Activated CD4-positive, CD25-positive, alpha-beta regulatory T cell (primary cell): ENCODE results near the gene NIN.
"Not testable (repeated sequence)": the region's sequence is repeated elsewhere in the genome, so short reads cannot be mapped to it uniquely, and the experiment has no call there.

Experiments
- DNase-seq, 4 experiments: peaks; one replicate each; lab custom pipeline; 2025; lab: John Stamatoyannopoulos, UW

NIN gene

GRCh38 chr14:50717811-50718210 lies 113.2 kb downstream of the NIN start:
- no peak for DNase-seq

- no peak for DNase-seq
Measured at GRCh38 chr14:50714450-50715073, 116.4 kb downstream of the NIN start.

- DNase-seq: no peak
Measured at GRCh38 chr14:50711043-50711442, 119.9 kb downstream of the NIN start.

GRCh38 chr14:50705026-50705593 lies 125.9 kb downstream of the NIN start:
- DNase-seq: no peak

GRCh38 chr14:50704454-50705010 lies 126.4 kb downstream of the NIN start:
- no peak for DNase-seq

GRCh38 chr14:50697659-50698290 lies 133.2 kb downstream of the NIN start:
- DNase-seq: no peak

GRCh38 chr14:50694260-50694659 lies 136.7 kb downstream of the NIN start:
- DNase-seq: not testable (repeated sequence)

- no peak for DNase-seq
Measured at GRCh38 chr14:50688875-50689274, 142.1 kb downstream of the NIN start.

GRCh38 chr14:50679674-50680073 lies 151.3 kb downstream of the NIN start:
- DNase-seq: no peak

- no peak for DNase-seq
Measured at GRCh38 chr14:50678163-50678562, 152.8 kb downstream of the NIN start.

GRCh38 chr14:50677527-50678063 lies 153.4 kb downstream of the NIN start:
- DNase-seq: no peak

GRCh38 chr14:50676814-50677516 lies 154.0 kb downstream of the NIN start:
- no peak for DNase-seq

- no peak for DNase-seq
Measured at GRCh38 chr14:50675597-50675996, 155.4 kb downstream of the NIN start.

- DNase-seq: no peak
Measured at GRCh38 chr14:50670866-50671256, 160.1 kb downstream of the NIN start.

- DNase-seq: no peak
Measured at GRCh38 chr14:50670196-50670865, 160.6 kb downstream of the NIN start.
